ENCODE data around the gene KRTAP5-4.

GRCh38 chr11:1667121-1667850 is 45.3 kb upstream of the KRTAP5-4 start:
- TF ChIP-seq CTCF (IDR thresholded peaks at IDR 0.05): no peak
- no peak for TF ChIP-seq POLR2A (IDR thresholded peaks at IDR 0.05)
